Measurements from ENCODE around the gene HOXD3.

HOXD3 gene

GRCh38 chr2:176212276-176212675 lies 55.2 kb downstream of the HOXD3 start:
- no peak for DNase-seq (ENCODE audit: low read depth in 2 of 2)

- no peak for DNase-seq (ENCODE audit: low read depth in 2 of 2)
Measured at GRCh38 chr2:176213406-176213805, 56.3 kb downstream of the HOXD3 start.
